Lung (tissue), 12 donors: ENCODE data around the gene ADCY1. TPM values are rescaled to one million over a fixed set of nuclear protein-coding genes. Genes with fewer than 3 reads are reported as not detected.
A peak's percentile ranks its signal among the peaks of the same experiment; 100 is the strongest.

Experiments used
- ATAC-seq: fragments of 200-7000 bp; cut with Tn5 transposase; one replicate; pipeline ENCODE4 v1.9.1; 2020; ENCODE audit warnings: moderate number of reproducible peaks; ENCODE audit not compliant: insufficient read depth, low FRiP score
- DNase-seq, 3 donors: peaks; one replicate each; pipeline ENCODE4 v3.0.0-alpha.2; 2013 to 2017
- H3K27ac ChIP-seq, 2 donors: one replicate each; pipeline ENCODE4 v1.5.1; 2013; ENCODE audit warnings: mild to moderate bottlenecking in 2 of 2, moderate library complexity in 2 of 2, control low read depth in 1 of 2, inconsistent platforms in 1 of 2, low read depth in 1 of 2, low read length in 1 of 2
- H3K27me3 ChIP-seq, 3 donors: one replicate each; pipeline ENCODE4 v1.5.1; 2013; ENCODE audit warnings: low read length in 2 of 3; ENCODE audit not compliant: control insufficient read depth in 3 of 3, insufficient read depth in 3 of 3
- H3K36me3 ChIP-seq, 4 donors: one replicate each; pipeline ENCODE4 v1.5.1; 2013; ENCODE audit warnings: low read length in 4 of 4, mild to moderate bottlenecking in 1 of 4, moderate library complexity in 1 of 4; ENCODE audit not compliant: control insufficient read depth in 4 of 4, insufficient read depth in 4 of 4
- H3K4me1 ChIP-seq, 5 donors: one replicate each; pipeline ENCODE4 v1.5.1; 2013; ENCODE audit warnings: low read length in 5 of 5, mild to moderate bottlenecking in 2 of 5, moderate library complexity in 1 of 5; ENCODE audit not compliant: control insufficient read depth in 5 of 5, insufficient read depth in 5 of 5
- H3K4me3 ChIP-seq: one replicate; pipeline ENCODE4 v1.5.1; 2013; ENCODE audit warnings: mild to moderate bottlenecking, control low read depth, moderate library complexity
- H3K9ac ChIP-seq, 2 donors: one replicate each; pipeline ENCODE4 v1.5.1; 2013; ENCODE audit warnings: low read length in 2 of 2, control low read depth in 1 of 2; ENCODE audit not compliant: insufficient read depth in 1 of 2
- H3K9me3 ChIP-seq, 4 donors: one replicate each; pipeline ENCODE4 v1.5.1; 2013; ENCODE audit warnings: low read length in 3 of 4, mild to moderate bottlenecking in 1 of 4, moderate library complexity in 1 of 4; ENCODE audit not compliant: control insufficient read depth in 4 of 4, insufficient read depth in 3 of 4
- WGBS, 2 donors: extraction: QIAGEN DNeasy Blood & Tissue Kit; methylation state at CpG; one replicate each; pipeline ENCODE4 v1.1.7; 2013; 5-methylcytosine and 5-hydroxymethylcytosine counted together
- polyA plus RNA-seq, 2 donors: library from polyadenylated mRNA; stranded (reverse); fragments of 200-250 nt; gene quantifications; one replicate each; pipeline ENCODE4 v1.2.1, GENCODE V29; 2013
- total RNA-seq, 2 donors: library from RNA; depleted of rRNA in 1 of 2; stranded (reverse); fragments of >200 nt in 1 of 2; gene quantifications; one replicate each; pipeline ENCODE4 v1.2.1, GENCODE V29; 2014 to 2021
- TF ChIP-seq, protein P1 (sequence below): IDR thresholded peaks from 2 replicates; pipeline ENCODE4 v1.5.1; 2012; ENCODE audit warnings: mild to moderate bottlenecking; ENCODE audit errors: control extremely low read depth, extremely low read depth
- donor health status: control.
- donor health status: control.
- donor health status: Bipolar disorder and iron deficiency.
- donor health status: healthy.
- donor health status: DM: yes; HTN: yes; CAD: no.

ADCY1 gene
- total and polyA plus RNA-seq, 4 donors, result 0.14 to 1.8 (median 0.28) TPM

DNA sequence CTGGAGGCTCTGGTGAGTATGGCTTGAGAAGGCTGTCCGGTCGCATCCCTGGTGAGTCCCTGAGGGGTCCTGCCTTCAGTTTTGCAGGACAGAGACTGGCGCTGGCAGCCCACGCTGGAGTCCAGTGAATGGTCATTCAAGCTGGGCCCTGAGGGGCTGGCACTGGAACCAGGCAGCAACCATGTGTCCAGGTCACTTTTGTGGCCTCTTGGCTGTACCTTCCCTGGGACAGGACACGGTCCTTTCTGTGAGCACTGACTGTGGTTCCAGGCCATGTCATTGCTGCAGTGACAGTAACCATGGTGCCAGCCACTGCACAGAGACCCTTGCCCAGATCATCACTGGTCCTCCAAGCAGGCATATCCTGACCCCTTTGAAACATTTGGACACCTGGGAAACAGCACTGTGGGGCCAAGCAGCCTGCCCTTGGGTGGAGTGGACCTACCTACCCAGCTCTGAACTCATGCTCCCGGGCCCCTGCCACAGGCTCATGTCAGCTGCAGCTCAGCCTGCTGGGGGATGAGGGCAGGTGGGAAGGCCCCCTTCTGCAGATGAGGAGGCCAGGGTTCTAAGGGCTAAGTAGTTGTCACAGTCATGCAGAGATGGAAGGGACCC, 72.1 kb downstream of the ADCY1 start:
- Histone ChIP-seq H3K4me1 (peaks cover 0 to 17% (median 0%) of the 10 kb centered on the region in 5 donors), H3K4me3 (no peak overlapping the region), H3K36me3 (no peaks in the 10 kb centered on the region), H3K9me3 (no peaks in the 10 kb centered on the region), H3K27ac (no peak overlapping the region), H3K27me3 (no peaks in the 10 kb centered on the region), H3K9ac (no peak overlapping the region)
- no peak for ATAC-seq
- WGBS, 2 donors, result 93 to 97% methylated on average over 6 of the region's 6 CpGs
- TF ChIP-seq, protein P1, sequence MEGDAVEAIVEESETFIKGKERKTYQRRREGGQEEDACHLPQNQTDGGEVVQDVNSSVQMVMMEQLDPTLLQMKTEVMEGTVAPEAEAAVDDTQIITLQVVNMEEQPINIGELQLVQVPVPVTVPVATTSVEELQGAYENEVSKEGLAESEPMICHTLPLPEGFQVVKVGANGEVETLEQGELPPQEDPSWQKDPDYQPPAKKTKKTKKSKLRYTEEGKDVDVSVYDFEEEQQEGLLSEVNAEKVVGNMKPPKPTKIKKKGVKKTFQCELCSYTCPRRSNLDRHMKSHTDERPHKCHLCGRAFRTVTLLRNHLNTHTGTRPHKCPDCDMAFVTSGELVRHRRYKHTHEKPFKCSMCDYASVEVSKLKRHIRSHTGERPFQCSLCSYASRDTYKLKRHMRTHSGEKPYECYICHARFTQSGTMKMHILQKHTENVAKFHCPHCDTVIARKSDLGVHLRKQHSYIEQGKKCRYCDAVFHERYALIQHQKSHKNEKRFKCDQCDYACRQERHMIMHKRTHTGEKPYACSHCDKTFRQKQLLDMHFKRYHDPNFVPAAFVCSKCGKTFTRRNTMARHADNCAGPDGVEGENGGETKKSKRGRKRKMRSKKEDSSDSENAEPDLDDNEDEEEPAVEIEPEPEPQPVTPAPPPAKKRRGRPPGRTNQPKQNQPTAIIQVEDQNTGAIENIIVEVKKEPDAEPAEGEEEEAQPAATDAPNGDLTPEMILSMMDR, result no peak
- DNase-seq, result no peak

DNA sequence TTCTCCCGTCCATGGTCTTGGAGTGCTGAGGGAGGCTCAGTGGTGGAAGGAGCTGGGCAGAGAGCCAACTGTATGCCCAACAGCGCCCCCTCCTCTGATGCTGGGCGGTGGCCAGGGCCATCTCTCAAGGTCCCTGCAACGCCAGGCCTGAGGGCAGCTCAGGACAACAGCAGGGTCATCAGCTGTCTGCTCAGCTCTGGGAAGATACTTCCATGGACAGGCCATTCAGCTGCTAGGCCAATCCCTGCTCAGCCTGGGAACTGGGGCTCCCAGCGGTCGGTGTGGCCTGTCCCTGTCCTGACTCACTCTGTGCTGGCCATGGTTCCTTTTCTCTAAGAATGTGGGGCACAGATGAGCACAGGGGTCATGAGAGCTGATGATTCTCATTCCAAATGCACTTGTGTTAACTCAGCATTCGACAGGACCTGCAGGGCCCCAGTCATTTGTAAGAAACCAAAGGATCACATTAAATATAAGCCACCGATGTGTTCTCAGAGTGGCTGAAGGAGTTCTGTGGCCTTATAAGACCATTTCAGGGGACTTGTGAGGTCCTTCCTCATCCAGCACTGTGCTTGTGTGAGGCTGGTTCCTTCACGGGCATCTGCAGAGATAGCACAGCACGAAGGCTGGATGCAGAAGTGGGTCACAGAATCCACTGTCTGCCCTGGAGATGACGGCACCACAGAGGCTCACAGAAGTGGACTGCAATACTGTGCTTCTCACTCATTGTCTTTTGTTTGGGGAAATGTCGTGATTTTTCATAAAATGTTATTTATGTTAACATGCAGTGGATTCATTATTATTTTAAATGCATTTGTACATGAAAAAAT, 73.0 kb downstream of the ADCY1 start:
- no peak overlapping the region for H3K27ac ChIP-seq
- TF ChIP-seq, protein P1, result no peak
- H3K9me3 ChIP-seq, result no peaks in the 10 kb centered on the region
- peaks cover 0 to 17% (median 0%) of the 10 kb centered on the region in 5 donors for H3K4me1 ChIP-seq
- peak in 1 of 3 donors; percentile 9 for DNase-seq
- no peaks in the 10 kb centered on the region for H3K36me3 ChIP-seq
- ATAC-seq, result no peak
- H3K9ac ChIP-seq, result no peak overlapping the region
- no peaks in the 10 kb centered on the region for H3K27me3 ChIP-seq
- WGBS, 2 donors, result 81 to 87% methylated on average over 12 of the region's 12 CpGs
- H3K4me3 ChIP-seq, result no peak overlapping the region

DNA sequence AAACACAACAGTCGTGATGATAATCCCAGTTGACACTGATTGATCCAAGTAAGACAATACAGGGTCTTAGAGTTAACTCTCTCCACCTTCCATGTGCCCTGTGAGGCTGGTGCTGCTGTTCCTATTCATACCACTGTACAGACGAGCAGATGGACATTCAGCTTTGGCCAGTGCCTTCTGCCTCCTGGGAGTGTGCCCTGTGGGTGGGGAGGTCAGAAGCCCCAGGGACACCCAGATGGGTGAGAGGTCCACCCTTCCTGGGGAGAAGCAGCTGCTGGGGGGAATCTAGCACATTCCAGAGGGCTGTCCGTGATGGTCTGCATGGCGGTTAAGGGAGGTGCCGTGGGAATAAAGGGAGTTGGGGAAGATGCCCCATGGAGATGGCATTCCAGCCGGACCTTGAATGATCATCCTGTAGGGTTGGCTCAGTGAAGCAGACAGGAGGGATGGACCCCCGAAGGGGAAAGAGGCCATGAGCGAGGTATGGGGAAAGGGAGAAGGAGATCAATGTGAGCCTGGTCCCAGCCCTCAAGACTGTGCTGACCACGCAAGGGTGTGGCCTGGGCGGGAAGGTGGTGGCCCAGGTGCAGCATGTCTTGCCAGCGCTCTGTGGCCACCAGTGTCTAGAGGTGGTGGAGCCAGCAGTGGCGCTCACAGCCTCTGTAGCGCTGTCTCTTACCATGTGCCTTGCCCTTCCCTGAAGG, 74.0 kb downstream of the ADCY1 start:
- DNase-seq (no peak), ATAC-seq (no peak)
- Histone ChIP-seq H3K27ac (no peak overlapping the region), H3K27me3 (no peaks in the 10 kb centered on the region), H3K4me3 (no peak overlapping the region), H3K36me3 (no peaks in the 10 kb centered on the region), H3K4me1 (peaks cover 0 to 17% (median 0%) of the 10 kb centered on the region in 5 donors), H3K9me3 (no peaks in the 10 kb centered on the region), H3K9ac (no peak overlapping the region)
- TF ChIP-seq, protein P1, result no peak
- 91 to 94% methylated on average over 13 of the region's 13 CpGs for WGBS, 2 donors
